Nephron progenitor cell (in vitro differentiated cells): ENCODE measurements around the gene TCERG1L.

Source experiments
- DNase-seq: peaks from one replicate; pipeline ENCODE4 v3.0.0; 2021
- H3K27ac Mint-ChIP-seq: 2 replicates; pipeline ENCODE4 v1.8.0; 2021; ENCODE audit warnings: mild to moderate bottlenecking, moderate library complexity, mixed read lengths
- H3K27me3 Mint-ChIP-seq: 2 replicates; pipeline ENCODE4 v1.8.0; 2021; ENCODE audit warnings: mild to moderate bottlenecking, low read depth, mixed read lengths; ENCODE audit not compliant: poor library complexity
- H3K36me3 Mint-ChIP-seq: 2 replicates; pipeline ENCODE4 v1.8.0; 2021; ENCODE audit warnings: low read depth, mixed read lengths
- H3K4me1 Mint-ChIP-seq: 2 replicates; pipeline ENCODE4 v1.8.0; 2021; ENCODE audit warnings: mixed read lengths
- H3K4me3 Mint-ChIP-seq: 2 replicates; pipeline ENCODE4 v1.8.0; 2021; ENCODE audit warnings: mild to moderate bottlenecking, moderate library complexity, mixed read lengths
- H3K9me3 Mint-ChIP-seq: 2 replicates; pipeline ENCODE4 v1.8.0; 2021; ENCODE audit warnings: mild to moderate bottlenecking, moderate library complexity, mixed read lengths
- CTCF ChIP-seq: fragments of 200-600 bp; sonication (generic); IDR thresholded peaks from 2 replicates; pipeline ENCODE4 v1.5.0; 2021; ENCODE audit warnings: antibody characterized with exemption

The TCERG1L gene

GRCh38 chr10:131161087-131161486, 150.4 kb downstream of the TCERG1L start:
- TF ChIP-seq CTCF = no peak
- no peak for DNase-seq
- Mint-ChIP-seq H3K36me3 (no peaks in the 10 kb centered on the region), H3K27ac (no peak overlapping the region), H3K4me3 (no peak overlapping the region), H3K4me1 (peaks cover 17% of the 10 kb centered on the region), H3K9me3 (no peaks in the 10 kb centered on the region), H3K27me3 (peaks cover 39% of the 10 kb centered on the region)

- Mint-ChIP-seq H3K4me3 (no peak overlapping the region), H3K27me3 (peaks cover 45% of the 10 kb centered on the region)
- DNase-seq = no peak
These were observed 151.2 kb downstream of the TCERG1L start for GRCh38 chr10:131160219-131160875.

DNA sequence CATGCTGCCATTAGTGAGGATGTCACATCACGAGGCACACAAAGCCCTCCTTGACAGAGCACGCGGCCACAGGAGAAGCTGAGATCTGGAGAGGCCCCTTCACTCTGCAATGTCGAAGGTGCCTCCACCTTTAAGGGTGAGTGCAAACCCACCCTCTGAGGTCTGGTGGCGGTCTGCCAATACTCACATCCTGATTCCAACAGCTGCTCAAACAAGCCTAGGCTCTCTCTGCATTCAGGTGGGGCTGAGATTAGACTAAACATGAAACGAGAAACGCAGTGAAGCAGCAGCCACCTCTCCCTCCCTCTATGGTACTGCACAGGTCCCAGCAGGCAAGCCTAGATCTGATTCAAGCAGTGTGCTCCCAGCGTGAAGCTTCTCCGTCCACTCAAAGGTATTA, 151.8 kb downstream of the TCERG1L start:
- H3K4me1 Mint-ChIP-seq = peaks cover 27% of the 10 kb centered on the region
- no peak for DNase-seq
- TF ChIP-seq CTCF = no peak
- no peaks in the 10 kb centered on the region for H3K9me3 Mint-ChIP-seq
- no peaks in the 10 kb centered on the region for H3K36me3 Mint-ChIP-seq
- H3K4me3 Mint-ChIP-seq = no peak overlapping the region
- no peak overlapping the region for H3K27ac Mint-ChIP-seq
- peaks cover 48% of the 10 kb centered on the region for H3K27me3 Mint-ChIP-seq

More at GRCh38 chr10:131160219-131160875, 151.2 kb downstream of the TCERG1L start:
- Mint-ChIP-seq H3K27ac (peak overlapping the region; percentile 81), H3K9me3 (no peaks in the 10 kb centered on the region), H3K36me3 (no peaks in the 10 kb centered on the region), H3K4me1 (peaks cover 24% of the 10 kb centered on the region)
- TF ChIP-seq CTCF = no peak

- H3K4me1 Mint-ChIP-seq = peaks cover 32% of the 10 kb centered on the region
- no peaks in the 10 kb centered on the region for H3K36me3 Mint-ChIP-seq
- TF ChIP-seq CTCF = no peak
These were observed 152.8 kb downstream of the TCERG1L start for GRCh38 chr10:131158695-131159094.

DNA sequence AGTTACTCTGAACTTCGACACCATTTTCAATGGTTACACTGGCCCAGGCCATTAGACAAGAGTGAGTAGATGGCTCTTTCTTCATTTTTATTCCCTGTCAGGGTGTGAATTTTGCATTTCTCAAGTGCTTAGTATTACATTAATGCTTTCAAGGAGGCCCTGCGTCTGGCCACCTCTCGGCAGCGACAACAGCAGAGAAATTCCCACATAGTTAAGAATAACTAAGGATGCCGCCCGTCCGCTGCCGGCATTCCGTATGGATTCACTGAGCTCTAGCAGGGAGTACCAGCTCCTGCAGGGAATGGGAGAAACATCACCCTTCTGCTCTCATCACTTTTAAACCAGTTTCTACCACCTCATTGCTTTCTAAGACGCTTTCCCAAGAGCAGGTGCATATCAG, 153.6 kb downstream of the TCERG1L start:
- peaks cover 27% of the 10 kb centered on the region for H3K4me1 Mint-ChIP-seq
- H3K27ac Mint-ChIP-seq = no peak overlapping the region
- no peaks in the 10 kb centered on the region for H3K36me3 Mint-ChIP-seq
- peaks cover 2% of the 10 kb centered on the region for H3K9me3 Mint-ChIP-seq
- H3K4me3 Mint-ChIP-seq = no peak overlapping the region
- no peak for TF ChIP-seq CTCF
- H3K27me3 Mint-ChIP-seq = peaks cover 54% of the 10 kb centered on the region
- no peak for DNase-seq

More at GRCh38 chr10:131158695-131159094, 152.8 kb downstream of the TCERG1L start:
- H3K9me3 Mint-ChIP-seq = no peaks in the 10 kb centered on the region
- H3K27ac Mint-ChIP-seq = no peak overlapping the region
- H3K27me3 Mint-ChIP-seq = peaks cover 56% of the 10 kb centered on the region
- no peak for DNase-seq
- H3K4me3 Mint-ChIP-seq = no peak overlapping the region

- Mint-ChIP-seq H3K36me3 (peaks cover 6% of the 10 kb centered on the region), H3K4me1 (peaks cover 21% of the 10 kb centered on the region), H3K9me3 (peaks cover 22% of the 10 kb centered on the region), H3K27ac (peak overlapping the region; percentile 63), H3K27me3 (peaks cover 59% of the 10 kb centered on the region), H3K4me3 (peak overlapping the region; percentile 72)
- TF ChIP-seq CTCF = no peak
- DNase-seq = no peak
These were observed 155.7 kb downstream of the TCERG1L start for GRCh38 chr10:131155876-131156230.
